Adrenal gland (tissue), 12 donors: Measurements from ENCODE around the gene THADA. TPM values are rescaled to one million over a fixed set of nuclear protein-coding genes. Genes with fewer than 3 reads are reported as not detected.

Experiments used
- DNase-seq, 7 donors: peaks; one replicate each; pipeline ENCODE4 v3.0.0-alpha.2; 2019 to 2020
- H3K27ac ChIP-seq, 5 donors: fragments of 200-600 bp; sonication (generic) in 4 of 5; 1 replicate in 3 of 5; 2 replicates in 2 of 5; pipeline versions ENCODE4 v1.5.1 to v1.8.0; 2016 to 2020; ENCODE audit warnings: mild to moderate bottlenecking in 1 of 5
- H3K27me3 ChIP-seq: fragments of 200-600 bp; 2 replicates; pipeline ENCODE4 v1.8.0; 2021
- H3K36me3 ChIP-seq, 2 donors: fragments of 200-600 bp; replicated peaks in 1 of 2; 1 replicate in 1 of 2; 2 replicates in 1 of 2; pipeline versions ENCODE4 v1.5.1 to v1.8.0; 2018 to 2022
- H3K4me1 ChIP-seq, 2 donors: fragments of 200-600 bp; replicated peaks in 1 of 2; 1 replicate in 1 of 2; 2 replicates in 1 of 2; pipeline versions ENCODE4 v1.5.1 to v1.8.0; 2018 to 2021
- H3K4me3 ChIP-seq, 4 donors: fragments of 200-600 bp; sonication (generic) in 3 of 4; one replicate each; pipeline ENCODE4 v1.5.1; 2016 to 2018
- H3K9me3 ChIP-seq, 3 donors: fragments of 200-600 bp; sonication (generic) in 1 of 3; replicated peaks in 1 of 3; 1 replicate in 2 of 3; 2 replicates in 1 of 3; pipeline versions ENCODE4 v1.5.1 to v1.8.0; 2016 to 2021
- POLR2A ChIP-seq, 2 donors: fragments of 450-650 bp; IDR thresholded peaks; one replicate each; pipeline ENCODE4 v1.6.1; 2017; ENCODE audit warnings: antibody characterized with exemption in 2 of 2, mild to moderate bottlenecking in 2 of 2, moderate library complexity in 1 of 2
- WGBS, 4 donors: extraction: QIAGEN DNeasy Blood & Tissue Kit in 2 of 4; methylation state at CpG; one replicate each; pipeline versions ENCODE4 v1.1.5 to v1.1.7; 2013 to 2017; 5-methylcytosine and 5-hydroxymethylcytosine counted together
- intact Hi-C, 2 donors: fragments of 100-400 bp; cut with DNase I; formaldehyde crosslinking; loops; one replicate each; pipeline versions ENCODE4 v1.14.1 to v1.15.0; 2022 to 2023
- polyA plus RNA-seq, 3 donors: library from polyadenylated mRNA; stranded (reverse); fragments of 200-250 nt in 2 of 3; fragments of 350-450 nt in 1 of 3; fragmentation: Illumina TruSeq in 1 of 3; extraction: RNeasy Lipid Tissue Mini Kit (QIAGEN cat#74804) in 1 of 3; gene quantifications; one replicate each; pipeline ENCODE4 v1.2.3, GENCODE V29; 2013 to 2014
- total RNA-seq, 9 donors: library from RNA; depleted of rRNA in 4 of 9; stranded (reverse); fragments of >200 nt in 4 of 9; fragments of 120-200 nt in 1 of 9; fragmentation: NEBNext Ultra II Directional in 1 of 9; extraction: Animal tissue kit (Norgen Biotek cat#: 25700) in 1 of 9; gene quantifications; one replicate each; pipeline versions ENCODE4 v1.1.0 to v1.2.4, GENCODE V29; 2013 to 2023
- TF ChIP-seq, protein P1 (sequence below), 6 experiments: fragments of 450-650 bp in 4 of 6; fragments of 200-600 bp in 2 of 6; sonication (generic) in 1 of 6; IDR thresholded peaks; 1 replicate in 5 of 6; 2 replicates in 1 of 6; pipeline versions ENCODE4 v1.5.1 to v1.8.0; 2016 to 2021; ENCODE audit warnings: antibody characterized with exemption in 6 of 6, mild to moderate bottlenecking in 2 of 6, moderate library complexity in 1 of 6
- donor health status: healthy with polysubstance abuse.
- donor health status: Bipolar disorder and iron deficiency.
- donor health status: DM: yes; HTN: yes; CAD: no.
- donor health status: DM: no; HTN: no; CAD: no.
- donor health status: DM: no; HTN: no; CAD: no.
- donor health status: DM: yes; HTN: yes; CAD: no.

The THADA gene
- total and polyA plus RNA-seq, 12 donors, result 14.1 to 38.4 (median 25.4) TPM

DNA sequence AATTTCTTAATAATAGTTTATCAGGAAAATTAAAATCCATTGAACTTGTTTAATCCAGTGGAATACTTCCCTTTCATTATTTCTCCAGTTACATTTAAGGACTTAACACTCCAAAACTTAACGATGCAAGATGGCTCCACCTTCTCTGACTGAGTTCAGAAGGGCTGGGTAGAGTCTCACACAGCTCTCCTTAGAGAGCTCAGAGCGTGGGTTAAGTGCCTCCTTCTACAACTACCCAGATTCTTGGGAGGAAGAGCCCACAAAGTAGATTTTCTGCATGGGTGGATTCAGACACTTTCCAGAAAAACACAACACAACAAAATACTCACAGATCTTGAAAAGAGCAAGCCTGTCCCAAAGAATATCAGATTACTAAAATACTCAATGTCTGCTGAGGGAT, 130.6 kb downstream of the THADA start:
- DNase-seq, result no peak
- Histone ChIP-seq H3K36me3 (no peaks in the 10 kb centered on the region), H3K27me3 (no peaks in the 10 kb centered on the region), H3K9me3 (no peaks in the 10 kb centered on the region), H3K27ac (no peak overlapping the region), H3K4me3 (no peak overlapping the region), H3K4me1 (peaks cover 0 to 47% of the 10 kb centered on the region in 2 donors)
- TF ChIP-seq, protein P1, sequence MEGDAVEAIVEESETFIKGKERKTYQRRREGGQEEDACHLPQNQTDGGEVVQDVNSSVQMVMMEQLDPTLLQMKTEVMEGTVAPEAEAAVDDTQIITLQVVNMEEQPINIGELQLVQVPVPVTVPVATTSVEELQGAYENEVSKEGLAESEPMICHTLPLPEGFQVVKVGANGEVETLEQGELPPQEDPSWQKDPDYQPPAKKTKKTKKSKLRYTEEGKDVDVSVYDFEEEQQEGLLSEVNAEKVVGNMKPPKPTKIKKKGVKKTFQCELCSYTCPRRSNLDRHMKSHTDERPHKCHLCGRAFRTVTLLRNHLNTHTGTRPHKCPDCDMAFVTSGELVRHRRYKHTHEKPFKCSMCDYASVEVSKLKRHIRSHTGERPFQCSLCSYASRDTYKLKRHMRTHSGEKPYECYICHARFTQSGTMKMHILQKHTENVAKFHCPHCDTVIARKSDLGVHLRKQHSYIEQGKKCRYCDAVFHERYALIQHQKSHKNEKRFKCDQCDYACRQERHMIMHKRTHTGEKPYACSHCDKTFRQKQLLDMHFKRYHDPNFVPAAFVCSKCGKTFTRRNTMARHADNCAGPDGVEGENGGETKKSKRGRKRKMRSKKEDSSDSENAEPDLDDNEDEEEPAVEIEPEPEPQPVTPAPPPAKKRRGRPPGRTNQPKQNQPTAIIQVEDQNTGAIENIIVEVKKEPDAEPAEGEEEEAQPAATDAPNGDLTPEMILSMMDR (IDR thresholded peaks at IDR 0.05), result no peak
- no peak for TF ChIP-seq POLR2A (IDR thresholded peaks at IDR 0.05)
- intact Hi-C loops, result no loop called here
- 87 to 94% (median 93%) methylated on average over 2 of the region's 2 CpGs for WGBS, 4 donors

DNA sequence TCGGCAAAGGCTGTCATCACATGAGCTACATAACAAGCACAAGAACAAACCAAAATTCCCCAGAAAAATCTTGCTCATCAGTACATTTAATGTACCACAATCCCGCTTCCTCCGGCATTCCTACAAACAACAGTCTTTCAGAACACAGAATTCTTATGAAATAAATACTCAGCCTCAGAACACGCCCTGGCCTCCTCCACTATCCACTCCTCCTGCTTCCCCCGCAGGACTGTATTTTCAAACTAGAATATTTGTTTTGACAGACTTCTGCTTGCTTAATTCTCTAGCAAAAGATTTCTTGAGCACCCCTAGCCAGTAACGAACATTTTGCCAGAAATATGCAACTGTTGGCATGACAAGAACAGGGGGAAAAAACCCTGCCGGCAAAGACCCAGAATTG, 131.2 kb downstream of the THADA start:
- Histone ChIP-seq H3K36me3 (no peaks in the 10 kb centered on the region), H3K4me1 (peaks cover 4 to 54% of the 10 kb centered on the region in 2 donors), H3K27me3 (no peaks in the 10 kb centered on the region), H3K27ac (peak overlapping the region in 2 of 5 donors; percentile 10 to 14), H3K4me3 (no peak overlapping the region), H3K9me3 (no peaks in the 10 kb centered on the region)
- TF ChIP-seq POLR2A (IDR thresholded peaks at IDR 0.05), result no peak
- TF ChIP-seq, protein P1 (IDR thresholded peaks at IDR 0.05), result no peak
- intact Hi-C loops, result no loop called here
- no peak for DNase-seq
- 57 to 74% (median 61%) methylated on average over 7 of the region's 7 CpGs for WGBS, 4 donors

DNA sequence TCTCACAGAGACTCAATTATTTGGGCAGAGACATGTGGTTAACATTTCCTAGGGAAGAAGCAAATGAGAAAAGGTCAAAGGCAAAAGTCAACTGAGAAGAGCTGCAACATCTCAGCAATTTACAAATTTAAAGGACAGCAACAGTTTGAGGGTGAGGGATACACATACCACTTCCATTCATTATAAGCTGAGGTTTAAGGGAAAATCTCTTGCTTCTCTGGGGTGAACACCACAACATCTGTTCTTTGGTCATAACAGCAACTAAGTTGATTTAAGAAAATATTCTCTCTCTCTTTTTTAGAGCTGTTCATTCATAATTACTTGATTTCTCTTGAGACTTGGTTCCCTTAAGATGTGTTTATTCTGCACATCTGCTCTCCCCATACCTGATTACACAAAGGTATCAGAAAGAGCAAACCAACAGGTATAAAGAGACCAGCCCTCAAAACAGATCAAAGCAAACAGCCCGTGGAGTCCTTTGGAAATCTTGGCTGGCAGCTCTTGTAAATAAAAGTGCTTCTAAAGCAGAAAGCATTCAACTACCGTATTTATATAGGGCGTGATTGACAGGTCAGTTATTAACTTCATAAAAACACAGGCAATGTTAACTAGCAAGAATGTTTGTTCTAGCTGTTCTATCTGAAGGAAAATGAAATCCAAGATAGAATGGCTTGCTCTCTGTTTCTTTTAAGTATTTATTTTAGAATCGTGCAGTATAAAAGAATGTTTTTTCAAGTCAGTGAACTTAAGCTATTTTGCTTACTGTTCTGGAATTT, 132.8 kb downstream of the THADA start:
- no peaks in the 10 kb centered on the region for H3K9me3 ChIP-seq
- DNase-seq, result no peak
- no peaks in the 10 kb centered on the region for H3K27me3 ChIP-seq
- no peak overlapping the region for H3K4me3 ChIP-seq
- no peak overlapping the region for H3K27ac ChIP-seq
- no peak for TF ChIP-seq POLR2A (IDR thresholded peaks at IDR 0.05)
- TF ChIP-seq, protein P1 (IDR thresholded peaks at IDR 0.05), result no peak
- intact Hi-C loops, result no loop called here
- WGBS, 4 donors, result 60 to 67% (median 64%) methylated on average over 4 of the region's 4 CpGs
- peaks cover 19 to 68% of the 10 kb centered on the region in 2 donors for H3K4me1 ChIP-seq
- H3K36me3 ChIP-seq, result no peaks in the 10 kb centered on the region

DNA sequence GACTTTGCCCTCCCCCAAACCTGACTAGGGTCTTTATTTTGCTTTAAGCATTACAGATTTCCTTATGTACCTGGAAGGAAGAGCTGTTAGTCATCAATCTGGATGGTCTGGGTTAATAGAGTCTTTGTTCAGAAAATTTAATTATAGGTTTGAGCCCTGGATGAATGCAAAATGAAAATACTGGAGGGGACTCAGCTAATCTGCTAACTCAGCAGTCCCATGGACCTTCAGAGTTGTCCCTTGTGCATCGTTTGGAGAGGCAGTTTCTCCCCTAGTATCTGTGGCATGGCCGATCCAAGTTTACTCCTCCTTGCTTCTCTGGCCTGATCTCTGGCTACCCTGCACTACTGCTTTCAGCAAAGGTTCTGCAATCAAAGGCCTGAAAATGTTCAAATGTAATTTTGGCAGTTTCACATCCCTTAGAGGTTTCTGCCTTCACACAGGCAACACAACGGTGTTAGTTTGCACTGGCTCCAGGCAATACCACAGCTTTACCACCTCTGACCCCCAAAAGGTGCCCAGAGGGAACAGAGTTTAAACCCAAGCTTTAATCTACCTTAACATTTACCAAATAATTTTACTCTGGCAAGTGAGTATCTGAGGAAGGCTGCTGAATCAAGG, 134.3 kb downstream of the THADA start:
- Histone ChIP-seq H3K27ac (peak overlapping the region in 3 of 5 donors; percentile 6 to 40 (median 35)), H3K4me1 (peaks cover 28 to 76% of the 10 kb centered on the region in 2 donors), H3K4me3 (no peak overlapping the region), H3K27me3 (no peaks in the 10 kb centered on the region), H3K36me3 (no peaks in the 10 kb centered on the region), H3K9me3 (no peaks in the 10 kb centered on the region)
- TF ChIP-seq POLR2A (IDR thresholded peaks at IDR 0.05), result no peak
- TF ChIP-seq, protein P1 (IDR thresholded peaks at IDR 0.05), result no peak
- 57 to 77% (median 64%) methylated on average over 3 of the region's 3 CpGs for WGBS, 4 donors
- no peak for DNase-seq
- intact Hi-C loops, result no loop called here
